ENCODE measurements around the gene GRK5.

GRK5 gene

DNA sequence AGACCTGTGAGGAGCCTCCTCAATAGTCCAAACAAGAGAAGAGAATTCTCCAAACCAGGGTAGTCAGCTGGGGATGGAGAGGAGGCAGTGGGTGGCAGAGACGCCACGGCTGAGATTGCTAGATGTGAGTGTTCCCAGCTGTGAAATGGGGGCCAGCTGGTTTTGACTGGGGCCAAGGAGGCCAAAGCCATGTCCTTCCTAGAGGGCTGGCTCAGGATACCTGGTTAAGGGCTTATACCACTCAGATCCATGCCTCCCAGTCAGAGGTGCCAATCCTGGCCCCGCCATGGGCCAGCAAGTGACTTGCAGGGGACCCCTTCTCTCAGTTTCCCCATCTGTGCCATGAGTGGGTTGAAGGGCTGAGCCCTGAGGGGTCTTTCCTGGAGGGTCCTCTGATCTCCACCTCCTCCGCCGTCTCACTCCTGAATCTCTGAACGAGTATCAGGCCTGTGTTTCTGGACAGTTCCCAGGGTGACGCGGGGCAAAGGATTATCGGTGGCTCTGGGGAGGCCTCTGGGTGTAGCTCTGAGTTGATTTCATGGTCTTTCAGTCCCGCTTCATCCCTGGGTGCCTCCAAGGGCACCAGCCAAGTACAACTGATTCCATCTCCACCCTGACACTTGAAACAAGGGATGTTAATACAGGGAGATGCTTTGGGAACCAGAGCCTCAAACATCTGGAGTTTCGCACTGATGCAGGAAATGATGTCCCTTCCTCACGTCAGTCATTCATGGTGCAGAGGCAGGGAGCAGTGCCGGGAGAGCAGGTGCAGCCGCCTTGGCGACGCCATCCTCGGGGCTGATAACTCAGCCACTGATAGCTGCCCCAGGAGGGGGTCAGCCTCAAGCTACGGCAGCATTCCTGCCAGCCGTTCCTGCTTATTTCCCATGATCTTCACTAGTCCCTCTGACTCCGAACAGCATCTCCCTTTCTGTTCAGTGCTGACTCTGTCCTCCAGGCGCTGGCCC is 208.4 kb downstream of the GRK5 start:
- no peak for DNase-seq (ENCODE audit: low read depth in 4 of 4, low spot score in 1 of 4)

GRCh38 chr10:119416855-119417254 is 209.5 kb downstream of the GRK5 start:
- DNase-seq (ENCODE audit: low read depth in 4 of 4, low spot score in 1 of 4), result peak; percentile 36 to 57 (median 54)

GRCh38 chr10:119417852-119418251 is 210.5 kb downstream of the GRK5 start:
- DNase-seq (ENCODE audit: low read depth in 4 of 4, low spot score in 1 of 4), result no peak

DNA sequence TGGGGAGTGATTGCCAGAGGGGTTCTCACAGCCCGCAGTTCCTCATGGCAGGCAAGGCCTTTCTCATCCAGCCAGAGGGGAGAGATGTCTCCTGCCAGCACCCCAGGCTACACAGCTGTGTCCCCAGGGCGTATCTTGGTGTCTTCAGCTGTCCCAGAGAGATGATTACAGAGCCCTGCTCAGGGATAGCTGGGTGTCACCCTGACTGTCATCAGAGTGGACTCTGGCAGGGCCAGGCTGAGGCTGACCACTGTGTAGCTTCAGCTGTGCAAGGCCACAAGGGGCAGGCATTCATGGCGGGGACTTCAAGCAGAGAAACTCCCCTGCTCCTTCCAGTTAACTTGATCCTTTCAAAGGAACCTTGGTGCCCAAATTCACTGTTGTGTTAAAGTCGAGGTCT is 211.0 kb downstream of the GRK5 start:
- no peak for DNase-seq (ENCODE audit: low read depth in 4 of 4, low spot score in 1 of 4)

DNA sequence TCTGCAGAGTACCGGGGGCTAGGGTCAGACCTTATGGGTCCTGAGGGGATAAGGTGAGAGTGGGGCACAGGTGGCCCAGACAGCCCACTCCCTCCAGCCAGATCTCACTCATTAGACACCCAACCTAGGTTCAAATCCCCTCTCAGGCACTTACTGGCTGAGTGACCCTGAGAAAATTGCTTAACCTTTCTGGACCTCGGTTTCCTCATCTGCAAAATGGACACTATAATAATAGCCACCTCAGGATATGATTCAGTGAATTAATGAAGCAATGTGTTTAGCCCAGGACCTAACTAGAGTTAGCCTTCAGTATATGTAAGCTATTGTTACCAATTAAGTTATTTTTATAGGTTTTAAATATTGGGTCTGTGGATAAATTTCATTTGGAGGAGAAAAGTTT is 212.6 kb downstream of the GRK5 start:
- no peak for DNase-seq (ENCODE audit: low read depth in 4 of 4, low spot score in 1 of 4)

DNA sequence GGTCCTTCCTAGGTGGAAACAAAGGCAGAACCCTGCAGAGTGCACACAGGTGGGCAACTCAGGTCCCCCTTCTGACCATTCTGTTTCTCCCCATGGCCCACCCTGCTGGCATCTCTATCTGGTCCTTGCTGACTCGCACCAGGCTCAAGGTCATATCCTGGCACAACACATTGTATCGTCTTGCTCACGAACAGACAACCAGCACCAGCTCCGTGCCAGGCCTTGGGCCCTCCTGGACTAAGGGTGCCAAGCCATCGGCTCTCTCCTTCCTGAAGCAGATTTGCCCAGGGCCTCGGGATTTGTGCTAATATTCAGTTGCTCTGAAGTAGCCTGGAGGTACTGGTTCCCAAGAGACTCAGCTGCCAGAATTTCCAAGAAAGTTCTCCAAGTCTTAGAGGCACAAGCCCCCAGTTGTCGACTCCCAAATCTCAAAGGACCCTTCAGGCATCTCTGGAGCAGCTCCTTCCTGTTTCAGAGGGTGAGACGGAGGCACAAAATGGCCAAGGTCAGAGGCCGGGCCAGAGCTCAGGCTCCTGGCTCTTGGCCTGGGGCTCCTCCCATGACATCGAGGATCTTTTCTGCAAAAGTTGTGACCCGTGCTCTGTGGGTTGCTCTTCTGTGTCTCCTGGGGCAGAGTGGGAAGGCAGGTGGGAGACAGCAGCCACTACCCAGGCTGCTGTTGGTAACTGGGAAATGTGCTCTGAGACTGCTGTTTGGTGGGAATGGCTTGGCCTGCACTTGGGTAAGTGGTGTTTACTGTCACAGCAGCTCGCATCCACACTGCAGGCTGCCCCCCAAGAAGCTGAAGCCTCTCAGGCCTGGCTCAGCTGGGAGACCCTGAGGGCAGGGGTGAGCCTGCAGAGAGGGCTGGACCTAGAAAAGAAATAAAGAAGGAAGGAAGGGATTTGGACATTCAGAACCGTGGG is 213.8 kb downstream of the GRK5 start:
- no peak for DNase-seq (ENCODE audit: low read depth in 4 of 4, low spot score in 1 of 4)

- DNase-seq (ENCODE audit: low read depth in 4 of 4, low spot score in 1 of 4), result no peak
Observed at GRCh38 chr10:119421891-119422681, 214.7 kb downstream of the GRK5 start.

GRCh38 chr10:119422682-119423509 is 215.5 kb downstream of the GRK5 start:
- DNase-seq (ENCODE audit: low read depth in 4 of 4, low spot score in 1 of 4), result no peak

- no peak for DNase-seq (ENCODE audit: low read depth in 4 of 4, low spot score in 1 of 4)
Observed at GRCh38 chr10:119423510-119424257, 216.3 kb downstream of the GRK5 start.

DNA sequence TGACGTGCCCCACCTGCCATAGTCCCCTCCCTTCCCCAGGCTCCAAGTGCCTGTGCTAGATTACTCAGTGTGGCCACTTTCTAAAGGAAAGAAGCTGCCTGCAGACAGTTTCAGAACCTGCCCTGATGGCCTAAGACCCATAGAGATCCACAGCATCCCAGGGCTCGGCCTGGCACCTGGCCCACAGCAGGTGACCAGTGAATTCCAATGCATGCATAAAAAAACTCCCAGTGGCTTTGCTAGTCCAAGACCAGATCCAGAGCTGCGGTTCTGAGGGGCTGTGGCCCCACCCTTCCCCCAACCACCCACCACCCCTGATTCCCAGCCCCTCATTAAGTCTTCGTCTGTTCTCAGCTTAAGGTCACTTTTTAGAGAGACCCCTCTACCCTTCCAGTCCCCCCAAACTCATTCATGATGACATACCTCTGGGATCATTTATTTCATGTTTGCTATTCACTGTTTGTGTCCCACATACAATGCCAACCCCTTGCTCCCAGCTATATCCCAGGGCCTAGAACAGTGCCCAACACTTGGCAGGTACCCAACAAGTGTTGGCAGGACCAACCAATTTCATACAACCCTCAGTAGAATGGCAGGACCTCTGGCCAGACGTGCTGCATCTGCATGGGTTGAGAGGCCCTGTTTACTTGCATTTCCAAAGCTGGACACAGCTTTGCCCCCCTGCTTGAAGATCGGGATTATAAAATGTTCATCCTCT is 217.0 kb downstream of the GRK5 start:
- no peak for DNase-seq (ENCODE audit: low read depth in 4 of 4, low spot score in 1 of 4)

DNA sequence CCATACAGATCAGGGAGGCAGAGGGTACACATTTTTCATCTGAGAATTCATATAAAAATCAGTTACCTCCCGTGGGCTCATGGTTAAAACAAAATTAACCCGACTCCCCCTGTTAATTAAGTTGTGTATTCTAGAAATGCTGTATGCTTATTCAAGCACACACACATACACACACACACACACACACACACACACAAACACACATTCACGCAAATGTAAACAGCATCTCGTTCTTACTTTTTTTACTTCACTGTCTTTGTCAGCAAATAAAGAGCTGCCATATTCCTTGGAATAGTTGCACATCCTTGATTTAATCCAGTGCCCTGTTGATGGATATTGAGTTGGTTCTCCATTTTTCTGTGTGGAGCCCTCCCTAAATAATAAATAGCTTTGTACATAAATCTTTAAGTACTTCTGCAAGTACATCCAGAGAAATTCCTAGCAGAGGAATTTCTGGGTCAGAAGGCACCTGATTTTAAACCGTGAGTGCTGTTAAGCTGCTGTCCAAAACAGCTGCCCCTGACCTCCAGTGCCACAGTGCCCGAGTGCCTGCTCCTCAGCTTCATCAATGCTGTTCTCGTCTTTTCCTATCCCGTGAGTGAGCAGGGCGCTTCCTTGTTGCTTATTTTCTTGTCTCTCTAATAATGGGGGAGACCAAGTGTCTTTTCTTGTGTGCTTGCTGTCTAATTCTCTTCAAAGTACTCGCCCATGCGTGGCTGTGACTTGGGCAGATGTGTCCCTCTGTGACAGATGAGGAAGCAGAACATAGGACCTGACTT is 217.9 kb downstream of the GRK5 start:
- no peak for DNase-seq (ENCODE audit: low read depth in 4 of 4, low spot score in 1 of 4)

DNA sequence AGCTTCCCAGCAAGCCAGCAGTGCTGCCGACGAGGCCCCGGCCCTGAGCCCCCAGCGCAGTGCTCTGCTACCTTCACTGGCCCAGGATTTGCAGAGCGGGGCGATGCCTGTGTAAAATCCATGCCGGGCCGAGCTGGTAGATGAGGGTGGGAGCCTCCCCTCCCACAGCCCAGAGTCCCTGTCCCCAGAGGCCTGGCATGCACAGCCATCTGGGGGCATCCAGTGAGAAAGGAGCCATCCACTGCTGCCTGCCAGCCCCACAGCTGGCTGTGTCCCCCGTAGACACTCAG is 218.5 kb downstream of the GRK5 start:
- no peak for DNase-seq (ENCODE audit: low read depth in 4 of 4, low spot score in 1 of 4)

DNA sequence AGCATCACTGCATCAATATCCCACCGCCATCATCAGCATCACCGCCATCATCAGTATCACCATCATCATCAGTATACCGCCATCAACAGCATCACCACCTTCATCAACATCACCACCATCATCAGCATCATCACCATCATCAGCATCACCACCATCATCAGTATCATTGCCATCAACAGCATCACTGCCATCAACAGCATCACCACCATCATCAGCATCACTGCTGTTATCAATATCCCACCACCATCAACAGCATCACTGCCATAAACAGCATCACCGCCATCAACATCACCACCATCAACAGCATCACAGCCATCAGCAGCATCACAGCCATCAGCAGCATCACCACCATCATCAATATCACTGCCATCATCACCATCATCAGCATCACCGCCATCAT is 219.3 kb downstream of the GRK5 start:
- DNase-seq (ENCODE audit: low read depth in 4 of 4, low spot score in 1 of 4), result no peak

DNA sequence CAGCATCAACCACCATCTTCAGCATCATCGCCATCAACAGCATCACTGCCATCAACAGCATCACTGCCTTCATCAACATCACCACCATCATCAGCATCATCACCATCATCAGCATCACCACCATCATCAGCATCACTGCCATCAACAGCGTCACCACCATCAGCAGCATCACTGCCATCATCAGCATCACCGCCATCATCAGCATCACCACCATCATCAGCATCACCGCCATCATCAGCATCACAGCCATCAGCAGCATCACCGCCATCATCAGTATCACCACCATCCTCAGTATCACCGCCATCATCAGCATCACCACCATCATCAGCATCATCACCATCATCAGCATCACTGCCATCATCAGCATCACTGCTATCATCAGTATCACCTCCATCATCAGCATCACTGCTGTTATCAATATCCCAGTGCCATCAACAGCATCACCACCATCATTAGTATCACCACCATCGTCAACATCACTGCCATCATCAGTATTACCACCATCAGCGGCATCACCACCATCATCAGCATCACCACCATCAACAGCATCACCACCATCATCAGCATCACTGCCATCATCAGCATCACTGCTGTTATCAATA is 220.0 kb downstream of the GRK5 start:
- DNase-seq (ENCODE audit: low read depth in 4 of 4, low spot score in 1 of 4), result no peak

- DNase-seq (ENCODE audit: low read depth in 4 of 4, low spot score in 1 of 4), result no peak
Observed at GRCh38 chr10:119428789-119429188, 221.4 kb downstream of the GRK5 start.

DNA sequence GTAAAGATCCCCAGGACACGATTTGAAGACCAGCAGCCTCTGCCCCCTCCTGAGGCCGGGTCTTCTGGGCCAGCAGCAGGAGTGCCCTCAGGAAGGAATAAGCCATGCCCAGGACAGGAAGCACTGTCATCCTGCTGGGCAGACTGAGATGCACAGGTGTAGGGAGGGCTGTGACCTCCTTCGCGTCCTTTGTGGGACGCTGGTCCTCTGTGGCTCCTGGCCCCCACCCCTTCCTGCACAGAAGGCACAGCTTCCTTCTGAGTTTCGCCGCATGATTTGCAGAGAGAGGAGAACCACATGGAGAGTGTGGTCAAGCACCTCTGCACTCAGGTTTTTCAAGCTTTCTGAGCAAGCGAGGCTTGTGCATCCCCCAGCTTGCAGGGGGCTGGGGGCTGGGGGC is 222.4 kb downstream of the GRK5 start:
- no peak for DNase-seq (ENCODE audit: low read depth in 4 of 4, low spot score in 1 of 4)

DNA sequence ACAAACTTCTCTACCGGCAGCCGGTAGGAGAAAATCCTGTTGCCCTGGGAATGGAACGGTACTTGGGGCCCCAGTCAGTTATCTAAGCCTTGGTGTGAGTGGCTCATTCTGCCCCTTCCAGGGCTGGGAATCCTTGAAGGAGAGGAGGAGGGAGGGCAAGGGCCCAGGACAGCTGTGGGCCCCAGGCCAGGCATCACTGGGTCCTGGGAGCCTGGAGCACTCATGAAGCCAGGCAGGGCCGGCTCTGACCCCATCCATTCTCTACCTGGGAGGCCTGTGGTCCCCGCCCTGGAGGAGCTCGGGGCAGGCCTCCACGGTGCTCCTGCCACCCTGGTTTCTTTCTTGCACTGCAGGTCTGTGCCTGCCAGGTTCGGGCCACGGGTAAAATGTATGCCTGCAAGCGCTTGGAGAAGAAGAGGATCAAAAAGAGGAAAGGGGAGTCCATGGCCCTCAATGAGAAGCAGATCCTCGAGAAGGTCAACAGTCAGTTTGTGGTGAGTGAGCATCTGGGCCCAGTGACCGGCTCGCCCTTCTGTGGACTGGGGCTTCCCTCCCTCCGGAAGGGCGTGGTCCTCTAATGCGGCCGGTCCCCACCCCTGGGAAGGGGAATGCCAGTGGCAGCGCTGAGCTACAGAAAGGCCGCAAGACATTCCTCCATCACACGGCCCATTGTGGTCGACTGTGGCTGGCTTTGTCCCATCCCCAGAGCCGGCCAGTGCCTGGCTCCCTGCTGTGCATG is 223.8 kb downstream of the GRK5 start:
- DNase-seq (ENCODE audit: low read depth in 4 of 4, low spot score in 1 of 4), result no peak

Measured in stimulated activated CD4-positive, alpha-beta T cell treated with anti-CD3 and anti-CD28 coated beads, Interleukin-1b, Interleukin-23, amount 100 ng/mL, for 24 hours (primary cell).